ENCODE results near the gene KRT74. TPM values are rescaled to one million over a fixed set of nuclear protein-coding genes. Genes with fewer than 3 reads are reported as not detected.

The KRT74 gene
- polyA plus RNA-seq, 1 donor (not counting 4 experiments of a cell fraction or from before 2014, with no cell fraction given) = 0.17 TPM

DNA sequence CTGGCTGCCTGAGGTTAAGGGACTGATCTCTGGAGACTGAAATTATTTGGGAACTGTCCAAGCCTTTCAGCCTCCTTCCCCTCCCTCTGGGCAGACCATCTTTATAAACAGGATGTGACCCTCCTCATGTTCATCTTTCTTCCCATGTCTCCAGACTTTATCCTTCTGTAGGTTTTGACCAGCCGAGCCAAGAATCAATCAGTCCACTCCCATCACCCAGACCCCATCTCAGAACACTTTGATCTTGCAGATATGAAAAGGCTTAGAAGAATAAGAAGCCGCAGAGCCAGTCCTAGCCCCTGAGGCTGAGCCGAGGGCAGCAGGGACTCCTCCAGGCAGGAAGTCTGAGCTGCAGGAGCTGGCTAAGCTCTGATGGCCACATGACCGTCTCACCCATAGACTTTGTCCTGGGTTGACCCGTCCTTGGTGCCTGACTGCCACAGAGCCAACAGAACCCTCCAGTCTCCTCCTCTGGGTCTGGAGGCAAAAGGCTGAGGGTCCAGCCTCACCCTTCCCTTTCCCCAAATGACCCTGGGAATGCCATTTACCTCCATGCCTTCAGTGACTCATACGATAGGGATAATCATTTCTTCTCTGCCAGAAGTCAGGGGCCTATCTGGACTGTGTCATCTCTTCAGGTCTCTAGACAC, 22.3 kb downstream of the KRT74 start:
- Histone ChIP-seq H3K27ac (ENCODE audit: control insufficient read depth, insufficient read depth, low read length) (no peak overlapping the region), H3K36me3 (ENCODE audit: control insufficient read depth in 2 of 2, extremely low read depth in 1 of 2, insufficient read depth in 2 of 2, low read length in 2 of 2) (no peaks in the 10 kb centered on the region), H3K4me3 (ENCODE audit: control insufficient read depth in 2 of 3, extremely low read depth in 1 of 3, insufficient read depth in 2 of 3, low read depth in 1 of 3, low read length in 3 of 3) (no peak overlapping the region), H3K4me1 (ENCODE audit: control insufficient read depth, extremely low read depth, insufficient read depth, low read length) (no peaks in the 10 kb centered on the region), H3K9me3 (ENCODE audit: control insufficient read depth, low read depth, low read length) (no peaks in the 10 kb centered on the region), H3K4me2 (ENCODE audit: control insufficient read depth, extremely low read depth, insufficient read depth, low read depth, low read length) (no peak overlapping the region), H2AFZ (ENCODE audit: control insufficient read depth, low read length) (no peak overlapping the region), H4K20me1 (ENCODE audit: control insufficient read depth, extremely low read depth, insufficient read depth, low read length) (no peaks in the 10 kb centered on the region), H3K79me2 (ENCODE audit: control insufficient read depth, insufficient read depth, low read length) (no peaks in the 10 kb centered on the region), H3K9me1 (ENCODE audit: control insufficient read depth, extremely low read depth, insufficient read depth, low read length) (no peaks in the 10 kb centered on the region), H3K27me3 (ENCODE audit: control insufficient read depth, extremely low read depth, insufficient read depth, low read length) (peaks cover 16% of the 10 kb centered on the region), H3K9ac (ENCODE audit: control insufficient read depth, extremely low read depth, insufficient read depth, low read length) (no peak overlapping the region)
- FAIRE-seq (no peak), DNase-seq (ENCODE audit: low read depth, low spot score) (no peak)
- dilution Hi-C loops (cut with MboI; ENCODE audit: extremely low pct_ligation_motif_present, low sequenced_read_pairs) = no loop called here
- no peak for TF ChIP-seq EZH2 (IDR thresholded peaks at IDR 0.05; ENCODE audit: low read length)
- TF ChIP-seq, protein P1, sequence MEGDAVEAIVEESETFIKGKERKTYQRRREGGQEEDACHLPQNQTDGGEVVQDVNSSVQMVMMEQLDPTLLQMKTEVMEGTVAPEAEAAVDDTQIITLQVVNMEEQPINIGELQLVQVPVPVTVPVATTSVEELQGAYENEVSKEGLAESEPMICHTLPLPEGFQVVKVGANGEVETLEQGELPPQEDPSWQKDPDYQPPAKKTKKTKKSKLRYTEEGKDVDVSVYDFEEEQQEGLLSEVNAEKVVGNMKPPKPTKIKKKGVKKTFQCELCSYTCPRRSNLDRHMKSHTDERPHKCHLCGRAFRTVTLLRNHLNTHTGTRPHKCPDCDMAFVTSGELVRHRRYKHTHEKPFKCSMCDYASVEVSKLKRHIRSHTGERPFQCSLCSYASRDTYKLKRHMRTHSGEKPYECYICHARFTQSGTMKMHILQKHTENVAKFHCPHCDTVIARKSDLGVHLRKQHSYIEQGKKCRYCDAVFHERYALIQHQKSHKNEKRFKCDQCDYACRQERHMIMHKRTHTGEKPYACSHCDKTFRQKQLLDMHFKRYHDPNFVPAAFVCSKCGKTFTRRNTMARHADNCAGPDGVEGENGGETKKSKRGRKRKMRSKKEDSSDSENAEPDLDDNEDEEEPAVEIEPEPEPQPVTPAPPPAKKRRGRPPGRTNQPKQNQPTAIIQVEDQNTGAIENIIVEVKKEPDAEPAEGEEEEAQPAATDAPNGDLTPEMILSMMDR (optimal IDR thresholded peaks at IDR 0.05 in 1 of 3, IDR thresholded peaks at IDR 0.05 in 1 of 3, conservative IDR thresholded peaks at IDR 0.05 in 1 of 3; ENCODE audit: extremely low read depth in 1 of 3, insufficient read depth in 2 of 3, low read length in 3 of 3) = no peak

DNA sequence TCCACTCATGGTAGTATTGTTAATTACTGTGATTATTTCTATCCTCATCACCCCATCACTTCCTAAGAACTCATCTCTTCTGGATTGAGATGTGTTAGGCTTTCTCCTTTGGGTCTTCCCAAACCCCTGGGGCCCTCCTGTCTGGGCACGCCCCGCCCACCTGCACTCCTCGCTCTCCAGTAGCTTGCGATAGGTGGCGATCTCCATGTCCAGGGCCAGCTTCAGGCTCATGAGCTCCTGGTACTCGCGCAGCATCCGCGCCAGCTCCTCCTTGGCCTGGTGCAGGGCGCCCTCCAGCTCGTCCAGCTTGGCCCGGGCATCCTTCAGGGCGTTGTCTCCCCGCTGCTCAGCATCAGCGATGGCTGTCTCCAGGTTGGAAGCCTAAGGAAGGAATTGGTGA, 27.5 kb downstream of the KRT74 start:
- H3K9ac ChIP-seq (ENCODE audit: control insufficient read depth, extremely low read depth, insufficient read depth, low read length) = no peak overlapping the region
- no peak for FAIRE-seq
- H3K79me2 ChIP-seq (ENCODE audit: control insufficient read depth, insufficient read depth, low read length) = no peaks in the 10 kb centered on the region
- no peaks in the 10 kb centered on the region for H3K9me1 ChIP-seq (ENCODE audit: control insufficient read depth, extremely low read depth, insufficient read depth, low read length)
- no peak for TF ChIP-seq EZH2 (IDR thresholded peaks at IDR 0.05; ENCODE audit: low read length)
- TF ChIP-seq, protein P1 (optimal IDR thresholded peaks at IDR 0.05 in 1 of 3, IDR thresholded peaks at IDR 0.05 in 1 of 3, conservative IDR thresholded peaks at IDR 0.05 in 1 of 3; ENCODE audit: extremely low read depth in 1 of 3, insufficient read depth in 2 of 3, low read length in 3 of 3) = no peak
- dilution Hi-C loops (cut with MboI; ENCODE audit: extremely low pct_ligation_motif_present, low sequenced_read_pairs) = no loop called here
- H3K27ac ChIP-seq (ENCODE audit: control insufficient read depth, insufficient read depth, low read length) = no peak overlapping the region
- no peak for DNase-seq (ENCODE audit: low read depth, low spot score)
- H3K27me3 ChIP-seq (ENCODE audit: control insufficient read depth, extremely low read depth, insufficient read depth, low read length) = peaks cover 12% of the 10 kb centered on the region
- H3K4me2 ChIP-seq (ENCODE audit: control insufficient read depth, extremely low read depth, insufficient read depth, low read depth, low read length) = no peak overlapping the region
- peaks cover 9% of the 10 kb centered on the region for H3K4me1 ChIP-seq (ENCODE audit: control insufficient read depth, extremely low read depth, insufficient read depth, low read length)
- no peak overlapping the region for H2AFZ ChIP-seq (ENCODE audit: control insufficient read depth, low read length)
- H3K36me3 ChIP-seq (ENCODE audit: control insufficient read depth in 2 of 2, extremely low read depth in 1 of 2, insufficient read depth in 2 of 2, low read length in 2 of 2) = no peaks in the 10 kb centered on the region
- no peak overlapping the region for H3K4me3 ChIP-seq (ENCODE audit: control insufficient read depth in 2 of 3, extremely low read depth in 1 of 3, insufficient read depth in 2 of 3, low read depth in 1 of 3, low read length in 3 of 3)
- no peaks in the 10 kb centered on the region for H4K20me1 ChIP-seq (ENCODE audit: control insufficient read depth, extremely low read depth, insufficient read depth, low read length)
- H3K9me3 ChIP-seq (ENCODE audit: control insufficient read depth, low read depth, low read length) = no peaks in the 10 kb centered on the region
